HG03095 (cell line): Measurements from ENCODE around the gene MYO7B.

Experiments
- ATAC-seq: cut with Tn5 transposase; IDR thresholded peaks from one replicate; pipeline ENCODE4 v1.9.1; 2021; ENCODE audit warnings: moderate library complexity; ENCODE audit not compliant: unreplicated experiment

MYO7B gene

DNA sequence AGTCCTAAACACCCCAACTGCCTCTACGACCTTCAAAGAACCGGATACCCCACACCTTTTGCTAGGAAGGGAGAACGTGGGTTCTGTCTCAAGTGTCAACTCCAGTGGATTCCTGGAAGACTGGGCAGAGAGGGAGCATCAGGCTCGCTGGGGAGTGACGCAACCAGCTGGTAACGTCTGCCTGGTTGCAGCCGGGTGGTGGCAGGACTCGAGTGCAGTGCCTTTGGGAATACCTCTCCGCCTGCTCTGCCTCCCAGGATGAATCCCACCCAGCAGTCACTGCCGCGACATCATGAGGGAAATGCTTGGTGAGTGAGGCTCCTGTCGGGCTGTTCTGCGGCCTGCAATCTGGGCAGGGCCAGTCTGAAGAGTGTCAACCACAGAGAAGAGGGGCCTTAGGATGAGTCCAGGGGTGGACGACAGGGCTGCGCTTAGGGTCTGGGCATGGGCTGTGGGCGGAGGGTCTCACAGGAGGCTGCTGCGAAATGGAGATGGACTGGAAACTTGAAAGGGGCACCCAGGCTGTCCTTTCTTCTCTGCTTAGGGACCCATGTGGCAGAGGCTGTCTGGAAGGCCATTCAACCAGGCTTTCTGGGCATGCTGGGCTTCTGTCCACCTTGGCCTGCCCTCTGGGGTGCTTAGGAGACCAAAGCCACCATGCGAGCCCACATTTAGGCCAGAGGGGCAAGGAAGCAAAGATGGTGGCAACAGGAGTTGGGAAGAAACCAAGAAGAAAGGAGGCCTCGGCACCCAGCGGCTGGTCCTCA lies 123.3 kb downstream of the MYO7B start:
- no peak for ATAC-seq

DNA sequence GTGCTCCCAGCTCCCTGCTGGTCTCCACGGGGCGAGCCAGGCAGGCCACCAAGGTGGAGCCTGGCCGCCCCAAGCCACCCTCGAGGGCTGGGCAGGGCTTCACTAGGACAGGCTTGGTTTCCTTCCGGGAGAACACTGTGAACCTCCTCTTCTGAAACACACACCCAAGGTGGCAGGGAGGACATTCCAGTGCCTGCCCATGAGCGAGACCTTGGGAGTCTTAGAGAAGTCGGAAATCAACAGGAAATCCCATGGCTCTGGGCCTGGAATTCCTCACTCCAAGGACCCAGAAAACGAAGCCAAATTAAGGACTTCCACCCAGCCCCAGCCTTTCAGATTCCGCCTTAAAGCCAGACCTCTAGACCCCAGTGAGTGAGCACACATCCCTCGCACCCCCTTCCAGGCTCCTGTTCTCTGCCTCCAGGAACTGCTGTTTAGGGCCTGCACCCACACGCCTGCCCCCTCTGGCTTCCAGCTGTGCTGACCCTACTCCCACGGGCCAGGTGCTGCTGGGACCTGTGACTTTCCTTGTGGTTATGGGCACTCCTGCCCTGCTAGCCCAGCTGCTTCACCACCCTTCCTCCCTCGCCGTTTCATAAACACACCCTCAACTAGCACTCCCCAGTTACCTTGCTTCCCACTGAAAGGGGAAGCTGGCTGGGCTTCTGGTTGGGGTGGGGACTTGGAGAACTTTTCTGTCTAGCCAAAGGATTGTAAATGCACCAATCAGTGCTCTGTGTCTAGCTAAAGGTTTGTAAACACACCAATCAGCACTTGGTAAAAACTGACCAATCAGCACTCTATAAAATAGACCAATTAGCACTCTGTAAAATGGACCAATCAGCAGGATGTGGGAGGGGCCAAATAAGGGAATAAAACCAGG lies 124.2 kb downstream of the MYO7B start:
- no peak for ATAC-seq

DNA sequence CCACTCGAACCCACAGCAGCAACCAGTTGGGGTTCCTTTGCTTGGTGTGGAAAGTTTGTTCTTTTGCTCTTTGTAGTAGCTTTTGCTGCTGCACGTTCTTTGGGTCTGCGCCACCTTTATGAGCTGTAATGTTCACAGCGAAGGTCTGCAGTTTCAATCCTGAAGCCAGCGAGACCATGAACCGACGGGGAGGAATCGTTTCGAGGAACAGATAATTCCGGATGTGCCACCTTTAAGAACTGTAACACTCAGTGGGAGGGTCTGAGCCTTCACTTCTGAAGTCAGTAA lies 124.8 kb downstream of the MYO7B start:
- no peak for ATAC-seq

DNA sequence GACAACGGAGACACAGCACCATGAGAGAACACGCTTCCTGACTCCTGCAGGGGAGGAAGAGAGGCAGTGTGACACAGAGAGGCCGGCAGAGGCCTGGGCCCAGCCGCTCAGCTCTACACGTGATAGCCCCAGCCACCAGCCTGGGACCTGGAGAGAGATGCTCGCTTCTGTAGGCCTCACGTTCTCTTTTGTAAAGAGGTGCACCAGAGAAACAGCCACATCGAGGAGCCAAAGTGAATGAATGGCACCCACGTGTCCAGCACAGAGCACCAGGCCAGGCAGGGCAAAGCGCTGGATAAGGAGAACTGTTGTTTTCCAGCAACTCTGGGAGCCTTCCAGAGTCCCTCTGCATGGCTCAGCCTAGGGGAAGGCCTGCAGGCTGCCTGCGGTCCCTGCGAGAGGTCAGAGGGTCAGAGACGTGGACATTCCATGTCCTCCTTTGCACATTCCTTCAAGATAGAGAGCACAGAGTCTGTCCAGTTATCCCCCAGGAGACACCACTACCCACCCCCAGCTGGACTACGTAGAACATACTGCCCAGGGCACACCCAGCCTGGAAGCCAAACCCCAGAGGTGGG lies 125.7 kb downstream of the MYO7B start:
- no peak for ATAC-seq

DNA sequence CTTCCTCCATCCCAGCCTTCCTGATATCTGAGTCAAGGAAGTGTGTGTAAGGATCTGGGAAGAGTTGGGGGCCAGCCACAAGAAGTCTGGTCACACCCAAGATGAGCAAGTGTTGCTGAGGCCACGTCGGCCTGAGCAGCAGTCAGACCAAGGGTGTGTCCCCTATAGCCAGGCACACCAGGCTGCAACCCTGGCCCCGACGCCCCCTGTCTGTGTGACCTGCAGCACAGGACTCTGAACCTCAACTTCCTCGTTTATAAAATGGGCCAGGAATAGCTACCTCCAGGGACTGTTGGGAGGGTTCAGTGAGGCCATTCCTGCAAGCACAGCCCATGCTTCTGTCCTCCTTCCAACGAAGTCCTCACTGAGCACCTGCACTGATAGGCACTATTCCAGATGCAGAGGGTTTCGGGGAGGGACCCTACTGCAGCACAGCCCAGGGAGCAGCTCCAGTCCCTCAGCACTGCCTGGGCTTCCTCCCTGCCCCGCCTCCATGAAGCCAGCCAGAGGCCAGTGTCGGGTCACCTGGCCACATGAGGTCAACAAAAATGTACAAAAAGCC lies 126.5 kb downstream of the MYO7B start:
- no peak for ATAC-seq

DNA sequence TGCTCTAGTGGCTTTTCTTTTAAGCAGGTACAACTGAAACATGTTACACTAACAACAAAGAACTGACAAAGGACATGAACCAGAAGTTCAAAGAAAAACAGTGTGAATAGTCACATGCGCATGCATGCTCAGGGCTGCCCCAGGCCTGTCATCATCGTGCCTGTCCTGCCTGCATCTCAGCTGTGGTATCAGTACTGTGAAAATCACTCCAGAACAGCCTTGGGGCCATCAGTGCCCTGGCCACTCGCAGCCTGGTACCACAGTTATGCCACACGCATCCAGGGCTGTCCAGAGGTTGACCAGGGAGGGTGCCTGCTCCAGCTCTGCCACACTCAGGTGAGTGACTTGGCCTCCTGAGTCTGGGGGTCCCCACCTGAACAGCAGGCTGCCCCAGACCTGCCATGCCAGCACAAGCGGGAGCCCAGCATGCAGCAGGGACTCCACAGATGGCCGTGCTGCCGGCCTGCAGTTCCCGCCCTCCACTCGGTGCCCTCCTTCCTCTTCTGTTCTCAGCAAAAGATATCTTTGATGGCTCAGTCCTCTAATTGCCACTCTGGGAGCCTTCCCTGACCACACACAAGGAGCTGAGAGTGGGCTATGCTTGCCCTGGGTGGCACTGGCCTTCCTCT lies 127.6 kb downstream of the MYO7B start:
- no peak for ATAC-seq

DNA sequence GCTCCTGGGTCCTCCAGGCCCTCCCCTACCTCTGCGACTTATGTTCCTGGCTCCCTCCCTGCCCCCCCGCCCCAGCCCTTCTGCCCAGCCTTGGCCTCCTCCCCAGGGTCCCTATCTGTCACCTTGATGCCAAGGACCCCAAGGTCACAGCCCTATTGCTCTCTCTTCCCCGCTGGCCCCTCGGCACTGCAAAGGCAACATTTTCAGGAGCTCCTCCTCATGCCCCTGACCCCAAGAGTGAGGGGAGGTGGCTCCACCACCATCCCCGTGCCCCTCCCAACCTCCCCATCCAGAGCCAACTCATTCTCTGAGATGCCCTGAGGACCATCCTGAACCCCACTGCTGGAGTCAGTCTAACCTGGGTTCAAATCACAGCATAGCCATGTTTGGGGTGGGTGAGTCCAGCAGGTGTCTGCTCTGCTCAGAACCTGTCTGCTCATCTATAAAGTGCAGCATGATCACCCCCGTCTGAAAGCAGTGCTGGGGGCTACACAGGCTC lies 128.1 kb downstream of the MYO7B start:
- no peak for ATAC-seq

DNA sequence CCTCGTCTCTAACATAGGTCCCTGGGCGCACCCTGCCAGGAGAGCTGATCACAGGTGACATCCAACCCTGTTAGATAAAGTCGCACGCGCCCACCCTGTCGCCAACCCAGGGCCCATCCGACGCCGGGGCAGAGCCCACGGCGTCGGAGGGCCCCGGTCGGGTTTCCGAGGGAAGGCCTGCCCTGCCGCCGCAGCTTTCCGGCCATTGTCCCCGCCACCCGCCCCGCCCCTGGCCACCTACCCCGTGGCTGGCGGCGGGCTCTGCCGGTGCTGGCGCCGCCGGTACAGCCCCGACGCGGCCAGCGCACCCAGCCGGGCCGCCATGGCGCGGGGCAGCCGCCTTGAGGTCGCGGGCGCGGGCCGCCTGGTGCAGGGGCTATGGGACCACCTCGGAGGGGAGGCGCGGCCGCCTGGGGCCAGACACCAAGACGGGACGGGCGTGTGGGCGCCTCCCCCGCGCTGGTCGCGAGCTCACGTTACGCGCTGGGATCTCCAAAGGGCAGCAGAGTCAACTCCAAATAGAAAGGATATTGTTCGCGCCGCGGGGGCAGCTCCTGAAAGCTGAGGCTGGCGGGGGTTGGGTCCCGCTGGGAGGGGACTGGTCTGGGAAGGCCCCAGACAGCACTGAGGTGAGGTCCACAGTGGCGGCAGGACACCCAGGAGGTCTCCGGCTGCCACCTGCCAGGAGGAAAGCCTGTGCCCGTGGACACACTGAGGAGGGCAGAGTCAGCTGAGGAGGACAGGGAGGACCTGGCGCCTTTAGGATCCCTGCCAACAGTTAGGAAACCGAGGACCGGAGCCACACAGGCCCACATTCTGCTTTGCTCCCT lies 128.8 kb downstream of the MYO7B start:
- no peak for ATAC-seq

DNA sequence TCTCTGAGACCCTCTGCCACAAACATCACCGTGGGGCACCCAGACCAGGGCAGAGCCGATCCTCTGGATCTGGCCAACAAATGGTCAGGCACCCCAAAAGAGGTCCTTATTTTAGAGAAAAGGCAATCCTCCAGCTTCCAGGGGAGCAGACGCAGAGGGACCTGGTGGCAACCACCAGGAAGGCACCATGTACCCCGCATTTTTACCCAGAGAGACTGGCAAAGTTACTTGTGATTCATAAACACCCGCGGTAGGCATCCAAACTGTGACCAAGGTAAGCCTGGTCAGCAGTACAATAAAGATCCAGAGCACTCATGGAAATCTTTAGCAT lies 129.4 kb downstream of the MYO7B start:
- ATAC-seq, result no peak

DNA sequence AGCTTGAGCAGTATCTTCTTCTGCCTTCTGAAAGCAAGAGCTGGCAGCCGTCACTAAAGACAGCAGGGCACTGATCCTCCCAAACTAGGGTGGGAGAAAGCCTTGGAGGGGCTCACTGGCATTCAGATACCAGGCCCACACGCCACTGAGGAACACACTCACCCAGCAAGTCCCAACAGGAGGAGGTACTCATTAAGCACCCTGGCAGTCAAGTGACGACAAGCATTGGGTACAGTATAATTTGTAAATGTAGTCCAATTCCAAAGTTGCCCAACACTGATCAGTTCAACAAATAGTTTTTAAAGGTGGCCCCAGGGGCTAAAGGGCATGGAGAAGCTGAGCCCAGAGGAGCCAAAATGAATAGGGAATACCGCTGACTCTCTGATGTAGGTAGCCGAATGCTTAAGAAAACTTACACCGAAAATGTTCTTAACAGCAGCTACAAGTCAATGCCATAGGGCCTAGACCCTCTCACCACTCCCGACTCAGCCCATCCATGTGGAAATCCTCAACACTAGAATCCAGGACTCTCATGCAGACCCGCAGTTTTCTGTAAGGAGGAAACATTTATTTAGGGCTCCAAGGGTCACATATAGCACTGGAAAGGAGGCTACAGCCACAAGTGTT lies 129.9 kb downstream of the MYO7B start:
- no peak for ATAC-seq

DNA sequence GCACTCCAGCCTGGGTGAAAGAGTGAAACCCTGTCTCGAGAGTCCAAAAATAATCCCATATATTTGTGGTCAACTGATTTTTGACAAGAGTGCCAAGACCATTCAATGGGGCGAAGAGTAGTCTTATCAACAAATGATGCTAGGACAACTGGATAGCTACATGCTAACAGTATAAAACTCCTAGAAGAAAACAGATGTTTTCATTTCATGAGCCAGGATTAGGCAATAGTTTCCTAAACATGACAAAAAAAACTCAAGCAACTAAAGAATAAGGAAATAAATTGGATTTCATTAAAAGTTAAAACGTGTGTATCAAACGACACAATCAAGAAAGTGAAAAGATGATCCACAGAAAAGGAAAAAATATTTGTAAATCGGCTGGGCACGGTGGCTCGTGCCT lies 133.6 kb downstream of the MYO7B start:
- ATAC-seq, result no peak

DNA sequence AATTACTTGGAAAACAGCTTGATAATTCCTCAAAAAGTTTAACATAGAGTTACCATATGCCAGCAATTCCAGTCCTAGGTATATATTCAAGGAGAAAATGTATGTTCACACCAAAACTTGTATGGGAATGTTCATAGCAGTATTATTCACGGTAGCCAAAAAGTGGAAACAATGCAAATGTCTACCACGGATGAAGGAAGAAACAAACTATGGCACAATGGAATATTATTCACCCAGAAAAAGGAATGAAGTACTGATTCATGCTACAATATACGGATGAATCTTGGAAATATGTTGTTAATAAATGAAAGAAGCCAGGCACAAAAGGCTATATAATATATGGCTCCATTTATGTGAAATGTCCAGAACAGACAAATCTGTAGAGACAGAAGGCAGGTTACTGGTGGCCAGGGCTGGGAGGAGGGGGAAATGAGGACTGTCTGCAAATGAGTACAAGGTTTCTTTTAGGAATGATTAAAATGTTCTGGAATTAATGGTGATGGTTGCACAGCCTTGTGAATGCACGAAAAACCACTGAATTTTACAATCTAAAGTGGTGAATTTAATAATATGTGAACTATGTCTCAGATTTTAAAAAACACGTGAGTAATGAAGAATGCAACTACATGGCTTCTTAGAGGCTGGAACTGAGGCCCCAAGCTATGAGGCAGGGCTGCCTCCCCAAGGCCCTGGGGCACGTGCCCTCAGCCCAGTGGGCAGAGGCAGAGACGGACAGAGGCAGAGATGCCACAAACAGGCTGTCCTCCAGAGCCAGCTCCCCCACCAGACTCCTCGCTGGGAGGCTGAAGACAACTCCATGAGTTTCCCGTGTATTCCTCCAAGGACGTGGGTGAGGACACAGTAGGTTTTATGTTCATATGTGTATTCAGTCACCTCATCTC lies 134.8 kb downstream of the MYO7B start:
- ATAC-seq, result no peak

DNA sequence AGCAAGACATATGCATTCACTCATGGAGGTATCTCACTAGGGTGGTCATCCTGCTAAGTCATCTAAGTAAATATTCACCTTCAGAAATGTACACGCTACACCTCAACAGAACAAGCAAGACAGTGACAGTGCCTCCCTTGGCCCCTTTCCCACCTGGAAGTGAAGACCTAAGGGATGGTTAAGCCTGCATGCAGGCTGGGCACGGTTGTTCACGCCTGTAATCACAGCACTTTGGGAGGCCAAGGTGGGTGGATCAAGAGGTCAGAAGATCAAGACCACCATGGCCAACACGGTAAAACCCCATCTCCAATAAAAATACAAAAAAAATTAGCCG lies 135.4 kb downstream of the MYO7B start:
- no peak for ATAC-seq

DNA sequence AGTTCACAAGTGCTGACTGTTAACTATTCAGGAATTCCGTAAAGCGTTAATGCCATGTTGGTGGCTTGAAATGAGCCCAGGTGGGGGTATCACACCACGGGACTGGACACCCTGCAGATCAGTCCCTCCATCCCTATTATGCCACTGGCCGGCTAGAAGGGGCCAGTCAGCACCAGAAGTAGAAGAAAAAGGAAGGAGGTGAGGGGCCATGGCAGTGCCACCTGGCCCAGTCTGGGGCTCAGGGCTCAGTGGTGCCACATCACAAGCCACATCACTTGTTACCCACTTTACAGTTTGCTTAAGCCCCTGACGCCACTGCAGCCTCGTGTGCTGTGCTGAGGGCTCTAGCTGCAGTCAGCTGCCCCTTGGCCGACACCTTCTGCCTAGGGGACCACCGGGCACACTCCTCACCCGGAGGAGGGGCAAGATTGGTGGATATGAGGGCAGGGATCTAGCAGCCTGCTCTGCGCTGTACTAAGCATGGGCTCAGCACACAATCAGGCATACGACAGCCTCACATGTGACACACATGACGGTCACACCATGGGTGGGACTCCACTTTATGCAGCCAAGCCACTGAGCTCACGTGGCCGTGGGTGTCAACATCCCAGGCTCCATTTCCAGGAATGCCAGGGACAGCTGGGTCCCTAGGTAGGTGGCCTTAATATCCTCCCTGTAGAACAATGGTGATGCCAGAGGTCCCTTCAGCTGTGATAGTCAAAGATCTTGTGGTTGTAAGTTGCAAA lies 136.2 kb downstream of the MYO7B start:
- no peak for ATAC-seq

DNA sequence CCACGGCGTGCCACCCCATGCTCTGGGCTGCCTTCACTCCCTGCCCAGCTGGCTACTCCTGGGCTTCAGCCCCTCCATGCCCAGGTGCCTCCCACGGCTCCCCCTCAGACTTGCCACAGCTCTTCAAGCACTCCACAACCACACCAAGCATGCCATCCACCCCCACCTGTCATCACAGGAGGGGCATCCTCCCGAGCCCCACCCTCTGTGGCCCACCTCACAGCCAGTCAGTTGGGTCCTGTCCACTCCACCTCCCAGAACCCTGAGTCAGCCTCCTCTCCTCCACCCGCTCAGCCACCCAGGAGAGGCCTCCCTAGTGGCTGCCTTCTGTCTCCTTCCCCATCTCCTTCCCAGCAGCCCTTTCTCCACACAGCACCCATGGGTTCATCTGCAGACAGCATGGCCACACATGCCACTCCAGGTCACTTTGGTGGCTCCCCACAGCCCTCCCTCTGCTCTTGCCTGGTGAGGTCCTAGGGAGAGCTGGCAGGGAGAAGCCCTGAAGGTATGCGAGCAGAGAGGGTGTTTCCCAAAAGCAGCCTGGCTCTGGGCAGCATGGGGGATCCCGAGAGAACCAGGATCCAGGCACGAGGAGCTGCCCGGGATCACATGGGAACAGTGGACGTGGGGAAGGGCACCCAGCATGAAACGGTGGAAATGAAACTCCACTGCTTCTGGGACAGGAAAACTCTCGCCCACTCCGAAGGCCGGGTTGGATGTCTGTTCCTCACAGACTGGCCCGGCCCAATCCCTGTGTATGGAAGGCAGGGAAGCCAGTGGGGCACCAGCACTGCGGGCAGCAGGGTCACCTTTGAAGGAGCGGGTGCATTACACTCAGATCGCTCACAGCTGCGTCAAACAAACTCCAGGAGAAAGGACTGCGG lies 137.1 kb downstream of the MYO7B start:
- no peak for ATAC-seq

DNA sequence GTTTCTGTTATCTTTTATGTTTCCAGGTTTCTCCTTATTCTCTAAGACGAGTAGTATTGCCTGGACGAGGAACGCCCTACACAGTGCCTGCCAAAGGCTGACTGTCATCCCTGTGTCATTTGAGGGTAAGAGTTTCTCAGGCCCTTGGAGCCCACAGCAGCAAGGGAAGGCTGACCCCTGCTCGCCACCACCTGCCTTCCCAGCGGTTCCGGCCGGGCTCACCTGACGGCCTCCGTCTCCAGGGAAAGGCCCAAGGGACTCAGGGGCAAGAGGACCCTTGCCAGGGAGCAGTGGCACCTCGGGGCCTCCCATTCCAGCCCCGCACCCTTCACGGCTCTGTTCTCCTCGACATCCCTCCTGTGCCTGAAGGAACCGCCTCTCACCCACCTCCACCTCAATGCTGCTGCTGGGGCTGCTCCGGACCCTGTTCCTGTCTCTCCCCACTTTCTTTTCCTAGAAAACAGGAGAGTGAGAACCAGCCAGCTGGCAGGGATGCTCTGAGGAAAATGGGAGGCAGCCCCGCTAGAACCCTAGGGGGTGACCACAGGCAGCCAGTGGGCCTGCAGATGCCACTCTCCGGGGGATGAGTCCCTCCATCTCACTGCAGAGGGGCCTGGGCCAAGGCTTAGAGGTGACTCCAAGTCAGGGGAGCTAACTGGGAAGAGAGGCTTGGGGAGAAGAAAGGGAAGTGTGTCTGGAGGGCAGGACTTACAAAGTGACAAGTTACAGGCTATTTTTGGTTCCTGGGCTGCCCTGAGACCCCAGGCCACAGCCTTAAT lies 138.0 kb downstream of the MYO7B start:
- ATAC-seq, result no peak
